ENCODE results near the gene BCS1L.

BCS1L gene

DNA sequence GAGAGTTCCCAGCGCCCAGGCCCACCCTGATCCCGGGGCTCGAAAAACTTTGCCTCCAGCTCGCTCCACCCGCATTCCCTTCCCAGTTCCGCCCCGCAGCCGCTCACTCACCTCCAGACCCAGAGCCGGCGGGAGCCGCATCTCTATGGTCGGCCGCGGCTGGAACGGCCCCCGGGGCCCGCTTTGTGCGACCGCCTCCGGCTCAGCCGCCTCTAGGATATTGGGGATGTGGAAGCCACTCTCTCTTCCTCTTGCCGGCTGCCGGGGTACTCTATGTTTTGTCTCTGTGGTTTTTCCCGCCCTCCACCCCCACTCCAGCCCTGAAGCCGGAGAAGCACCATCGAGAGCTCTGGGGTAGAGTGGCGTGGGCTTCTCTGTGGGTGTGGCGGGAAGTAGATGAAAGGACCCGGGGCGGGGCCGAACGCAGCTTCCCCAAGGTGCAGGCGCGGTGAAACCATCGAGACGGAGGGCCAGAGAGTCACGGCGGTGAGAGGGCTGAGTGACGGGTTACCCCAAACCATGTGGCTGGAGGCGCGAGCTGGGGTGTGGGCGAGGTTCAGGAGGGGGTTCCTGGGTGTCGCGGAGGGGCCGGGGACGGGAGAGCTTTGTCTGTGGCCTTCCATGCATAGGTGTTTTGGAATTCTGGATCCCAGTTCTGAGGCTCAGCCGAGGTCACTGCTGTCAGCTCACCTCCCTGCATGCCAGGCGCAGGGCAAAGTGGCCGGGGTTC, at the start of gene BCS1L, which contains the start of gene ZNF142:
Gene BCS1L (plus strand): TSS at position 426 of the 730 bp plus-strand sequence. CDS start 1,305 bp downstream, outside the sequence.
Gene ZNF142 (minus strand): TSS at position 366 of the 730 bp plus-strand sequence. CDS start 3,194 bp downstream, outside the sequence.
- peak; percentile 96 for DNase-seq

- no peak for DNase-seq
These were observed 43.6 kb upstream of the BCS1L start for GRCh38 chr2:218615868-218616315.

DNA sequence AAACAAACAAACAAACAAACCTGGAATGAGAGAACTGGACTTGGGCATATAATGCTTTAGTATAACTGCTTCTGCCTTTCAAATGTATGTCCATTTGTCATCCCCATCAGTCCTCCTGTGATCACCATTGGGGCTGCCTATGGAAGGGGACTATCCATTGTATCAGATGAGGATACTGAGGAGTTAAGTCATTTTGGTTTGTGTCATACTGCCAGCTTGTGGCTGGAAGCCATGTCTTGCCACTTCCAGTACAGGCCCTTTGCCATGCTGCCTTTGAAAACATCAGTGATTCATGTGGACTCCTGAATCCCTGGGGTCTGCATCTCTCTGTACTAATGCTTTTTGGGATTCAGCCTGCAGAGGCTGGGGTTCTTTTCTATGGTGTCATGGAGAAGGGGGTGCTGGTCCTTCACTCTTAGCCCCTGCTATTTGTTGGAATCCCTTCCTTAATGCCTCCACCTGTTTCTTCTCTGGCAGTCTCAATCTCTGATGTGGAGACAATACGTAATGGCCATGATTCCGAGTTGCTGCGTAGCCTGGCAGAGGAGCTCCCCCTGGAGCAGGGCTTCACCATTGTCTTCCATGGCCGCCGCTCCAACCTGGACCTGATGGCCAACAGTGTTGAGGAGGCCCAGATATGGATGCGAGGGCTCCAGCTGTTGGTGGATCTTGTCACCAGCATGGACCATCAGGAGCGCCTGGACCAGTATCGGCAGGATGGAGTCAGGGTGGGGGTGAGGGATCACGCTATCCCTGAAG, 41.2 kb upstream of the BCS1L start:
- peak; percentile 8 for DNase-seq

- DNase-seq, result no peak
These were observed 38.5 kb upstream of the BCS1L start for GRCh38 chr2:218621007-218621406.

GRCh38 chr2:218622606-218623365, 36.7 kb upstream of the BCS1L start:
- DNase-seq, result no peak

DNA sequence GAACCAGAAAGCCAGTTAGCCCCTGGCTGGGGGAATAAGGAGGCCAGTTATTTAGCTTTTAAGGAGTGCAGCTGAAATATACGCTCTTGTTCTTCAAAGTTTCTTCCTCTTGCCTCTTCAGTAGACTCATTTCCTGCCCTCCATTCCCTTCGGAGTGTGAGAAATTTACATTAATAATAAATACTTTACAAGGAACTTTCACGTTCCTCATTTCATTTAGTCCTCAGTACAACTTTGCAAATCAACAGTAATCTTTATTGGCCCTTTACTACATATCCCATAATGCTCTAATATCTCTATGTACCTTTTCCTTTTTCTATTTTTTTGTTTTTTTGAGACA, 36.1 kb upstream of the BCS1L start:
- no peak for DNase-seq

DNA sequence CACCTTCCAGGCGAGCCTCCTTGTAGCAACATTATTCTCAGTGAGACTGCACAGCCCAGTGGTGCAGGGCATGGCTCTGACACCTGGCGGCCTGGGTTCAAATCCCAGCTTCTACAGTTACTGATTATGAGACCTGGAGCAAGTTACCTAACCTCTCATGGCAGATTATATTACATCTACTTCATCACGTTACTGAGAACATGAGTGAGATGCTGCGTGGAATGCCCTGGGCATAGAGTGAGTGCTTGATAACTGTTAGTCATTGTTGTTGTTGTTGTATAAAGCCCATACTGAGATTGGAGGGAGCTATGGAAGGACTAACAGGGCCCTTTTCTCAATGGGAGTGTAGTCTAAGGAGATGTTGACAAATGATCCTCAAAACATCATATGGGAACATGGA, 33.1 kb upstream of the BCS1L start:
- DNase-seq, result no peak

GRCh38 chr2:218627939-218628338, 31.5 kb upstream of the BCS1L start:
- no peak for DNase-seq

- DNase-seq, result no peak
These were observed 27.6 kb upstream of the BCS1L start for GRCh38 chr2:218631837-218632236.

GRCh38 chr2:218635719-218636118, 23.8 kb upstream of the BCS1L start:
- DNase-seq, result no peak

GRCh38 chr2:218638372-218638771, 21.1 kb upstream of the BCS1L start:
- DNase-seq, result no peak

- no peak for DNase-seq
These were observed 17.3 kb upstream of the BCS1L start for GRCh38 chr2:218642121-218642656.

- no peak for DNase-seq
These were observed 16.7 kb upstream of the BCS1L start for GRCh38 chr2:218642786-218643185.

DNA sequence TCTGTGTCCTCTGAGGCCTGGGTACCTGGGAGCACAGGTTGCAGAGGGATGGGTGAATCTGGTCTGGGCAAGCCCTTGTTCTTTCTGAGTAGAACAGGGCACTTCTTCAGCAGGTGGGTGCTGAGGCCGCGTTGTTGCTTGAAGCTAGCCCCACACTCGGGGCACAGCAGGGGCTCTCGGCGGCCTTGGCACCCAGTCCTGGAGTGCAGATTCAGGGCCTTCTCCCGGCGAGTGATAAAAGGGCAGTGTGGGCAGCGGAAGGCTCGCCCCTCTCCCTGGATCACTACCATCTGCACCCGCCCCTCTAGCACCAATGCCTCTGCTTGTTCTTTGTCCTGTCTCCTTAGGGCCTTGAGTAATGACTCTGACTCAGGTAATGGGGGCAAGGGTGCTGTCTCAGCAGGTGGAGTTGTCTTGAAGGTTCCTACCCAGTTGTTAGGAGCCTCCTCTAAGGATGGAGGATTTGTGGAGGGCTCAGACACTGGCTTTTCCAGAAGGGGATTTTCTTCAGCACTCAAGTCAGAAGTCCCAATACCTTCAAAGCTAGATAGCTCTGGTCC, 15.7 kb upstream of the BCS1L start:
- DNase-seq, result no peak

- no peak for DNase-seq
These were observed 14.8 kb upstream of the BCS1L start for GRCh38 chr2:218644721-218645120.

DNA sequence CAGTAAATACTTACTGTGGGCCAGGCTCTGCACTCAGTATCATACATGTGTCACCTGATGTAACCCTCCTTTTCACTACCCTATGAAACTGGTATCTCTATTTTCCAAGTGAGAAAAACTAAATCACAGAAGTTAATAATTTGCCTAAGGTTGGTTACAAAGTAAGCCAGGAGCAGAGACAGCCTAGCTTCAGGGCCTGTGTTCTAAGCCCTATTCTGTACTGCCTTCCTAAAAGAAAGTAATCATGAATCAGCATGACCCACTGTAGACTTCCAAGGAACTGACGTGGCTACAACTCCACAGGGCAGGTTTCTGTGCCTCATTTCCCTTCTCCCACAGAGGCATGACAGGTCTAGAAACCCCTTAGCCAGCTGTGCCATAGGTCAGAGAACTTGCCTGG, 14.4 kb upstream of the BCS1L start:
- no peak for DNase-seq

DNA sequence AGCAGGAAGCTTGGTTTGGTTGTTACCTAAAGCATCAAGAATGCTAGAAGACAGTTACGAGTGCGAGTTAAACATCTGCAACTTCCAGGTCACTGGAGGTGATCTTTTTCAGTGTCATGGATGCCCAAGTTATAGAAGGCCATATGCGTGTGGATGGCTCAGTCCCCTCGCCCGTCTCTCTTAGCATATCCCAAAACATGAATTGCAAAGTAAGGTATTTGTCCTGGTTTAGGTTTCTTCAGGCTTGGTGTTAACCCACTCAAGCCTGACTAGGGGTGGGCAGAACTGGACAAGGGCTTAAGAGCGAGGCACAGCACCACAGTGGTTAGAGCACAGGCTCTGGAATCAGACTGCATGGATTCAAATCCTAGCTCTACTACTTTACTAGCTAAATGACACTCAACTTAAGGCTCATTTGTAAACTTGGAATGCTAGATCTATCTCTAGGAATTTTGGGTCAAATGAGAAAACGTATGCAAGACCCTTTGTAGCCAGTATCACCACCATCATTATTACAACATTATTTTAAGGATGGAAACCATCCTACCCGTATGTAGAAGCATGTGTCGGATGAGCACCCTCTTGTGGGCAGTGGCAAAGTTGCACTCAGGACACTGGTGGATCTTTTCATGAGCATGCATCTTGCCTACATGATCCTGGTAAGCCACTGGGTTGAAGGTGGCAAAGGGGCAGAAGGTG, 11.2 kb upstream of the BCS1L start:
- peak; percentile 69 for DNase-seq

GRCh38 chr2:218648787-218649100, 10.7 kb upstream of the BCS1L start:
- DNase-seq, result no peak

GRCh38 chr2:218655751-218656150, 3.7 kb upstream of the BCS1L start:
- DNase-seq, result no peak

GRCh38 chr2:218658671-218659257, 719 bp upstream of the BCS1L start:
- DNase-seq, result peak; percentile 64

GRCh38 chr2:218659988-218660358, 490 bp downstream of the BCS1L start:
- no peak for DNase-seq

DNA sequence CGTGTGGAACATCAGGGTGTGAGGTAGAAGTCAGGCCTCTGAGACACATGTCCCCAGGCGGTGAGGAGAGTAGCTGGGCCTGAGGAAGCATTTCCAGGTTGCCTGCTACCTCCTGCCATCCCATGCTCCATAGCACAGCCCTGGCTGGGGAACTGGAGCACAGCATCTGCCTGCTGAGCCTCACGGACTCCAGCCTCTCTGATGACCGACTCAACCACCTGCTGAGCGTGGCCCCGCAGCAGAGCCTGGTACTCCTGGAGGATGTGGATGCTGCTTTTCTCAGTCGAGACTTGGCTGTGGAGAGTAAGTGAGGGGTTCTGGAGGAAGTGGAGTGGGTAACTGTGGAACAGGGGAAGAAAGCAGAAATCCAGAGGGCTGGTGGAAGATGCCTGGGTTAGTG, 2.9 kb downstream of the BCS1L start:
- DNase-seq, result no peak

Measured in OCI-M1 (cell line).